GM21825 (cell line): ENCODE data around the gene TSEN54.

Experiments used
- ATAC-seq: cut with Tn5 transposase; IDR thresholded peaks from one replicate; pipeline ENCODE4 v1.9.1; 2021; ENCODE audit warnings: mild to moderate bottlenecking, moderate library complexity; ENCODE audit not compliant: unreplicated experiment

The TSEN54 gene

GRCh38 chr17:75488693-75489510 is 27.4 kb upstream of the TSEN54 start:
- no peak for ATAC-seq

GRCh38 chr17:75489511-75489955 is 26.8 kb upstream of the TSEN54 start:
- ATAC-seq: no peak

GRCh38 chr17:75490173-75490743 is 26.1 kb upstream of the TSEN54 start:
- ATAC-seq: no peak

GRCh38 chr17:75490953-75491649 is 25.2 kb upstream of the TSEN54 start:
- ATAC-seq: no peak

GRCh38 chr17:75491680-75492079 is 24.6 kb upstream of the TSEN54 start:
- no peak for ATAC-seq

GRCh38 chr17:75492555-75493168 is 23.7 kb upstream of the TSEN54 start:
- no peak for ATAC-seq

- no peak for ATAC-seq
Observed at GRCh38 chr17:75493476-75494129, 22.7 kb upstream of the TSEN54 start.

- ATAC-seq: no peak
Observed at GRCh38 chr17:75494326-75494877, 21.9 kb upstream of the TSEN54 start.

GRCh38 chr17:75496005-75496404 is 20.3 kb upstream of the TSEN54 start:
- no peak for ATAC-seq

GRCh38 chr17:75498039-75498725 is 18.1 kb upstream of the TSEN54 start:
- no peak for ATAC-seq

GRCh38 chr17:75498726-75499213 is 17.6 kb upstream of the TSEN54 start:
- no peak for ATAC-seq

GRCh38 chr17:75499313-75500022 is 16.9 kb upstream of the TSEN54 start:
- no peak for ATAC-seq

- no peak for ATAC-seq
Observed at GRCh38 chr17:75500419-75501216, 15.7 kb upstream of the TSEN54 start.

GRCh38 chr17:75501378-75502071 is 14.8 kb upstream of the TSEN54 start:
- no peak for ATAC-seq

- no peak for ATAC-seq
Observed at GRCh38 chr17:75502072-75502720, 14.1 kb upstream of the TSEN54 start.

GRCh38 chr17:75502721-75503329 is 13.5 kb upstream of the TSEN54 start:
- no peak for ATAC-seq
